ENCODE results near the gene TMEM196. TPM values are rescaled to one million over a fixed set of nuclear protein-coding genes. Genes with fewer than 3 reads are reported as not detected.

The TMEM196 gene
- polyA plus RNA-seq, 3 donors = not detected

DNA sequence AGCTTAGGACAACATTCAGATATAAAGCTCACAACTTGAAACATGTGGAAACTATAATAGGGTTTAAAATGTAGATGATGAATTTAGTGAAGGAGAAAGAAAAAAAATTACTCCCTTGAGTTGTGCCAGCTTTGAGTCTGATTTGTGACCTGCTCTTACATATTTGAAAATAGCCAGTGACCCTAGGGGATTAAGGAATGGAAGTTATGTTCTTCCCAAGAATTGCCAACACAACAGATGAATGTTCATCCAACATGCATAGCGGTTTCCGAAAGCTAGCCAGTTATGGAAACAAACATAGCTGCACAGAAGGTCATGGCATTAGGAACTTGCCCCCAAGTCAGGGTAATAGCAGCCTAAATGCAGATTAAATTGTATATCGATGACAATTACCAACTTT is 10.8 kb downstream of the TMEM196 start:
- TF ChIP-seq, protein P1, sequence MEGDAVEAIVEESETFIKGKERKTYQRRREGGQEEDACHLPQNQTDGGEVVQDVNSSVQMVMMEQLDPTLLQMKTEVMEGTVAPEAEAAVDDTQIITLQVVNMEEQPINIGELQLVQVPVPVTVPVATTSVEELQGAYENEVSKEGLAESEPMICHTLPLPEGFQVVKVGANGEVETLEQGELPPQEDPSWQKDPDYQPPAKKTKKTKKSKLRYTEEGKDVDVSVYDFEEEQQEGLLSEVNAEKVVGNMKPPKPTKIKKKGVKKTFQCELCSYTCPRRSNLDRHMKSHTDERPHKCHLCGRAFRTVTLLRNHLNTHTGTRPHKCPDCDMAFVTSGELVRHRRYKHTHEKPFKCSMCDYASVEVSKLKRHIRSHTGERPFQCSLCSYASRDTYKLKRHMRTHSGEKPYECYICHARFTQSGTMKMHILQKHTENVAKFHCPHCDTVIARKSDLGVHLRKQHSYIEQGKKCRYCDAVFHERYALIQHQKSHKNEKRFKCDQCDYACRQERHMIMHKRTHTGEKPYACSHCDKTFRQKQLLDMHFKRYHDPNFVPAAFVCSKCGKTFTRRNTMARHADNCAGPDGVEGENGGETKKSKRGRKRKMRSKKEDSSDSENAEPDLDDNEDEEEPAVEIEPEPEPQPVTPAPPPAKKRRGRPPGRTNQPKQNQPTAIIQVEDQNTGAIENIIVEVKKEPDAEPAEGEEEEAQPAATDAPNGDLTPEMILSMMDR (IDR thresholded peaks at IDR 0.05) = no peak
- Histone ChIP-seq H3K79me2 (ENCODE audit: insufficient read depth, low read length) (no peaks in the 10 kb centered on the region), H3K36me3 (replicated peaks in 1 of 2; ENCODE audit: control insufficient read depth in 1 of 2, insufficient read depth in 2 of 2, low read length in 2 of 2) (no peaks in the 10 kb centered on the region), H3K4me1 (ENCODE audit: control insufficient read depth in 1 of 2, insufficient read depth in 2 of 2, low read length in 2 of 2) (no peaks in the 10 kb centered on the region), H4K20me1 (ENCODE audit: insufficient read depth, low read length) (no peaks in the 10 kb centered on the region), H3K27me3 (ENCODE audit: control insufficient read depth in 2 of 2, insufficient read depth in 2 of 2, low read length in 2 of 2) (no peaks in the 10 kb centered on the region), H3K9ac (ENCODE audit: insufficient read depth, low read length, poor library complexity, severe bottlenecking) (no peak overlapping the region), H3K27ac (ENCODE audit: low read depth in 1 of 2, low read length in 2 of 2) (no peak overlapping the region), H2AFZ (ENCODE audit: insufficient read depth, low read depth, low read length, poor library complexity, severe bottlenecking) (no peak overlapping the region), H3K9me3 (replicated peaks in 1 of 2; ENCODE audit: control insufficient read depth in 1 of 2, insufficient read depth in 1 of 2, low read length in 2 of 2) (no peaks in the 10 kb centered on the region), H3K4me2 (replicated peaks; ENCODE audit: extremely low read depth, low read length, poor library complexity, severe bottlenecking) (no peak overlapping the region), H3K4me3 (replicated peaks in 1 of 3; ENCODE audit: low read depth in 2 of 3, low read length in 3 of 3) (no peak overlapping the region)
- no peak for DNase-seq
- Mint-ChIP-seq H3K9me3 (no peaks in the 10 kb centered on the region), H3K27me3 (ENCODE audit: low read depth in 3 of 3) (peaks cover 0 to 1% (median 0%) of the 10 kb centered on the region in 3 donors), H3K4me1 (no peaks in the 10 kb centered on the region), H3K4me3 (no peak overlapping the region), H3K27ac (no peak overlapping the region), H3K36me3 (no peaks in the 10 kb centered on the region)
- 100% methylated on average over 2 of the region's 3 CpGs for WGBS (ENCODE audit: insufficient coverage)
- intact Hi-C loops (cut with micrococcal nuclease) = no loop called here

DNA sequence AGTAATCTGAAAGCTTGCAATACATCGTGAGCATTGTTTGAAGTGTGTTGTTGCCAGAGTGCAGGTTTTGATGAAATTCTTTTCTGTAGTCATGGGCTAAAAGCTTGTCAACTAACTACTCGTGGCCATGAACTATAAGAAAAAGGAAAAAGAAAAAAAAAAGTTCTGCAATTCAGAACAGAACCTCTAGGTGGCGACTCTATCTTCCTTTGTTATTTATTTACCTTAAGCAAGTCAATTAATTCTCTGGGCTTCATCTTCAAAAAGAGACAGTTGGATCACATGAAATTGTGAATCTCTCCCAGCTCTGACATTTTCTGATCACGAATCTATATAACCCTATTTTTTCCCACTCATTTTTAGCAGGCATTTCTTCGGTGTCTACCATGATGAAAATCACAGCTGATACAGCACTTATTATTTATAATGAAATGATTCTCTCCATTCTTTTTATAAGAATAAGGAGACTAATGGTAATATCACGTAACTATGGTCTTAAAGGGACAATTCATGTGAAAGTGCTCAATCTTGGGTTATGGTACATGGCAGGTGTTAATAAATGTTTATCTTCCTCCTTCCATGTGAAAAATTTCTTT is 18.8 kb downstream of the TMEM196 start:
- TF ChIP-seq, protein P1 (IDR thresholded peaks at IDR 0.05) = peak; percentile 85
- Histone ChIP-seq H3K79me2 (ENCODE audit: insufficient read depth, low read length) (no peaks in the 10 kb centered on the region), H3K27ac (ENCODE audit: low read depth in 1 of 2, low read length in 2 of 2) (no peak overlapping the region), H3K27me3 (ENCODE audit: control insufficient read depth in 2 of 2, insufficient read depth in 2 of 2, low read length in 2 of 2) (no peaks in the 10 kb centered on the region), H3K4me3 (replicated peaks in 1 of 3; ENCODE audit: low read depth in 2 of 3, low read length in 3 of 3) (no peak overlapping the region), H4K20me1 (ENCODE audit: insufficient read depth, low read length) (no peaks in the 10 kb centered on the region), H3K9ac (ENCODE audit: insufficient read depth, low read length, poor library complexity, severe bottlenecking) (no peak overlapping the region), H3K4me1 (ENCODE audit: control insufficient read depth in 1 of 2, insufficient read depth in 2 of 2, low read length in 2 of 2) (no peaks in the 10 kb centered on the region), H3K4me2 (replicated peaks; ENCODE audit: extremely low read depth, low read length, poor library complexity, severe bottlenecking) (no peak overlapping the region), H3K9me3 (replicated peaks in 1 of 2; ENCODE audit: control insufficient read depth in 1 of 2, insufficient read depth in 1 of 2, low read length in 2 of 2) (no peaks in the 10 kb centered on the region), H2AFZ (ENCODE audit: insufficient read depth, low read depth, low read length, poor library complexity, severe bottlenecking) (no peak overlapping the region), H3K36me3 (replicated peaks in 1 of 2; ENCODE audit: control insufficient read depth in 1 of 2, insufficient read depth in 2 of 2, low read length in 2 of 2) (no peaks in the 10 kb centered on the region)
- WGBS (ENCODE audit: insufficient coverage) = 20% methylated on average over 1 of the region's 6 CpGs
- H3K36me3 Mint-ChIP-seq = no peaks in the 10 kb centered on the region
- DNase-seq = peak; percentile 9 to 42 (median 19)
- no peak overlapping the region for H3K4me3 Mint-ChIP-seq
- H3K9me3 Mint-ChIP-seq = no peaks in the 10 kb centered on the region
- H3K27ac Mint-ChIP-seq = no peak overlapping the region
- no peaks in the 10 kb centered on the region for H3K27me3 Mint-ChIP-seq (ENCODE audit: low read depth in 3 of 3)
- H3K4me1 Mint-ChIP-seq = no peaks in the 10 kb centered on the region
- intact Hi-C loops (cut with micrococcal nuclease) = loop anchor here in 1 of 2 donors (10.0 kb wide), 1 partner anchor 840 kb away; no protein-coding TSS in a partner anchor

Measured in CD14-positive monocyte (primary cell).